ENCODE results near the gene AP2A2. TPM values are rescaled to one million over a fixed set of nuclear protein-coding genes. Genes with fewer than 3 reads are reported as not detected.

Gene AP2A2
- total RNA-seq, 1 experiment from 2014 or later, result 42.6 TPM

DNA sequence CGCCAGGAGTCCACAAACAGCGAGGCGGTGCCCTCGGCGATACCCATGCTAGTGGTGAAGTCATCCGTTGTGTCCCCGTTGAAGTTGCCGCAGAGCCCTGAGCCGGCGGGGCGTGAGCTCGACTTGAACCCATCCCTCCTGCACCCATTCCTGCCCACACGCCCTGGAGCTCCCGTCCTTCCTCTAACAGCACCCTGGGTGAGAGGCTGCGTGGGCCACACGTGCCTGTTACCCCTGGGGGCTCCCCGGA lies 102.5 kb downstream of the AP2A2 start:
- H3K27ac ChIP-seq, result no peak overlapping the region
- no peak for DNase-seq
- no peaks in the 10 kb centered on the region for H3K27me3 ChIP-seq
- H3K36me3 ChIP-seq, result no peaks in the 10 kb centered on the region
- no peaks in the 10 kb centered on the region for H3K4me1 ChIP-seq
- no peaks in the 10 kb centered on the region for H3K9me3 ChIP-seq (replicated peaks)
- no peak overlapping the region for H3K4me3 ChIP-seq

DNA sequence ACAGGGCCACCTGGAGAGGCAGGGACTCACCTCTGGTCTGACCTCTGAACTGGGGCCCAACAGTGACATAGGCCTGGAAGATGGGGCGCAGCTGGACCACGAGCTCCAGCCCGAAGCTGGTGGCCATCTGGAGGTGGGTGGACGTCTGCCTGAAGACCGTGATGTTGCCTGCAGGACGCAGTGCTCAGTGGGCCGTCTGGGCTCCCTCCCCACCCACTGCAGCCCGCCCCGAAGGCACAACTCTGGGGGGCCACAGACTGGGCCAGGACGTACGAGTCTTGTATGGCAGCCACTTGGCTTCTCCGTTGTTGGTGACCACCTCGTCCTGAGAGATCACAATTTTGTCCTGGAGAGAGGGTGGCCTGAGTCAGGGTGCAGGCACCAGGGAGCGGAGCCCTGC lies 102.9 kb downstream of the AP2A2 start:
- H3K27ac ChIP-seq, result no peak overlapping the region
- no peak for DNase-seq
- no peak overlapping the region for H3K4me3 ChIP-seq
- H3K9me3 ChIP-seq (replicated peaks), result no peaks in the 10 kb centered on the region
- no peaks in the 10 kb centered on the region for H3K27me3 ChIP-seq
- no peaks in the 10 kb centered on the region for H3K4me1 ChIP-seq
- no peaks in the 10 kb centered on the region for H3K36me3 ChIP-seq

GRCh38 chr11:1029051-1029450 lies 103.4 kb downstream of the AP2A2 start:
- H3K36me3 ChIP-seq, result no peaks in the 10 kb centered on the region

GRCh38 chr11:1029654-1030053 lies 104.0 kb downstream of the AP2A2 start:
- Histone ChIP-seq H3K4me3 (no peak overlapping the region), H3K27me3 (no peaks in the 10 kb centered on the region), H3K36me3 (no peaks in the 10 kb centered on the region), H3K9me3 (replicated peaks) (no peaks in the 10 kb centered on the region), H3K4me1 (no peaks in the 10 kb centered on the region), H3K27ac (no peak overlapping the region)
- no peak for DNase-seq

More at GRCh38 chr11:1029051-1029450, 103.4 kb downstream of the AP2A2 start:
- Histone ChIP-seq H3K4me3 (no peak overlapping the region), H3K4me1 (no peaks in the 10 kb centered on the region), H3K9me3 (replicated peaks) (no peaks in the 10 kb centered on the region), H3K27ac (no peak overlapping the region), H3K27me3 (no peaks in the 10 kb centered on the region)
- DNase-seq, result no peak

GRCh38 chr11:1030086-1030485 lies 104.4 kb downstream of the AP2A2 start:
- Histone ChIP-seq H3K27ac (no peak overlapping the region), H3K9me3 (replicated peaks) (no peaks in the 10 kb centered on the region), H3K4me3 (no peak overlapping the region), H3K27me3 (no peaks in the 10 kb centered on the region), H3K36me3 (no peaks in the 10 kb centered on the region), H3K4me1 (no peaks in the 10 kb centered on the region)
- DNase-seq, result no peak

DNA sequence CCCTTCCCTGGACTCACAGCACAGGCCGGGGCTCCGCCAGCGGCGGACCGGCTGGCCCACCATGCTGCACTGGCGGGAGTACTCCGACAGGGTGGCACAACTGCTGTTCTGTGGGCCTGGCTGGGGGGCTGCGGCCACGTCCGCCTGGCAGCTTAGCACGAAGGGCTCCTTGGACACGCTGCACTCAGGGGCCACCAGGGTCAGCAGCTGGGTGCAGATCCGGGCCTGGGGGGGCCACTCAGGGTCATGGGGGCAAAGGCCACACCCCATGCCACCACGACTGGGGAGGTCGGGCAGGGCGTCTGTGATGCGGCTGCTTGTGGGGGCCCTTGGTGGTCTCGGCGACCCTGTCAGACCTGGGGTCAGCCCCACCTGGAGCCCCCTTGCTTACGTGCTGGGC lies 104.9 kb downstream of the AP2A2 start:
- no peaks in the 10 kb centered on the region for H3K36me3 ChIP-seq
- H3K4me3 ChIP-seq, result no peak overlapping the region
- H3K9me3 ChIP-seq (replicated peaks), result no peaks in the 10 kb centered on the region
- no peak overlapping the region for H3K27ac ChIP-seq
- no peak for DNase-seq
- no peaks in the 10 kb centered on the region for H3K4me1 ChIP-seq
- H3K27me3 ChIP-seq, result no peaks in the 10 kb centered on the region

GRCh38 chr11:1031121-1031899 lies 105.6 kb downstream of the AP2A2 start:
- H3K4me3 ChIP-seq, result no peak overlapping the region
- no peaks in the 10 kb centered on the region for H3K36me3 ChIP-seq
- no peak for DNase-seq
- no peaks in the 10 kb centered on the region for H3K27me3 ChIP-seq
- H3K27ac ChIP-seq, result no peak overlapping the region
- no peaks in the 10 kb centered on the region for H3K9me3 ChIP-seq (replicated peaks)
- no peaks in the 10 kb centered on the region for H3K4me1 ChIP-seq

- Histone ChIP-seq H3K4me3 (no peak overlapping the region), H3K9me3 (replicated peaks) (no peaks in the 10 kb centered on the region), H3K4me1 (no peaks in the 10 kb centered on the region), H3K36me3 (no peaks in the 10 kb centered on the region), H3K27ac (no peak overlapping the region), H3K27me3 (peaks cover 5% of the 10 kb centered on the region; the same call in 1 of the 2 replicates)
- no peak for DNase-seq
Observed at GRCh38 chr11:1032310-1032891, 106.7 kb downstream of the AP2A2 start.

- Histone ChIP-seq H3K9me3 (replicated peaks) (no peaks in the 10 kb centered on the region), H3K4me3 (no peak overlapping the region), H3K27me3 (peaks cover 7% of the 10 kb centered on the region; the same call in 1 of the 2 replicates), H3K27ac (no peak overlapping the region), H3K36me3 (no peaks in the 10 kb centered on the region), H3K4me1 (no peaks in the 10 kb centered on the region)
- no peak for DNase-seq
Observed at GRCh38 chr11:1033016-1033798, 107.5 kb downstream of the AP2A2 start.

DNA sequence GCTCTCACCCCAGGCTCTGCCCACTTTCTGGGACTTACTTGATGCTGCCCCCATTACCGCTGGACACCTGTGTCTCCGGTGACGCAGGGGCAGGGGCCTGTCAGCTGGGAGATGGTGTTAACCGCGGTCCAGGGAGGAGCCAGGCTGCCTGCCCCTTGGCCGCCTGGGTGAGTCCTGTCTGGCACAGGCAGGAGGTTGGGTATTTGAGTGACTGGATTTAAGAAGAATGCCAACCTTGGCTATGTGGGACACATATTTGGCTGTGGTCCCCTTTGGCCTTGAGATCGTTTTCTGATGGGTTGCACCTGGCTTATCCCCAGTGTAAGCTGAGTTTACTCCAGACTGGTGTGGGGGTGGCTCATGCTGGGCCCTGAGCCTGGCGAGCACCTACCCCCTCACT lies 108.3 kb downstream of the AP2A2 start:
- H3K4me1 ChIP-seq, result no peaks in the 10 kb centered on the region
- H3K9me3 ChIP-seq (replicated peaks), result no peaks in the 10 kb centered on the region
- H3K4me3 ChIP-seq, result no peak overlapping the region
- H3K27ac ChIP-seq, result no peak overlapping the region
- DNase-seq, result no peak
- no peaks in the 10 kb centered on the region for H3K36me3 ChIP-seq
- peaks cover 7% of the 10 kb centered on the region; the same call in 1 of the 2 replicates for H3K27me3 ChIP-seq

GRCh38 chr11:1034456-1035295 lies 109.0 kb downstream of the AP2A2 start:
- Histone ChIP-seq H3K36me3 (no peaks in the 10 kb centered on the region), H3K27ac (no peak overlapping the region), H3K4me3 (no peak overlapping the region), H3K9me3 (replicated peaks) (no peaks in the 10 kb centered on the region), H3K4me1 (peaks cover under 1% of the 10 kb centered on the region; the same call in 1 of the 2 replicates), H3K27me3 (peaks cover 7% of the 10 kb centered on the region; the same call in 1 of the 2 replicates)
- no peak for DNase-seq

DNA sequence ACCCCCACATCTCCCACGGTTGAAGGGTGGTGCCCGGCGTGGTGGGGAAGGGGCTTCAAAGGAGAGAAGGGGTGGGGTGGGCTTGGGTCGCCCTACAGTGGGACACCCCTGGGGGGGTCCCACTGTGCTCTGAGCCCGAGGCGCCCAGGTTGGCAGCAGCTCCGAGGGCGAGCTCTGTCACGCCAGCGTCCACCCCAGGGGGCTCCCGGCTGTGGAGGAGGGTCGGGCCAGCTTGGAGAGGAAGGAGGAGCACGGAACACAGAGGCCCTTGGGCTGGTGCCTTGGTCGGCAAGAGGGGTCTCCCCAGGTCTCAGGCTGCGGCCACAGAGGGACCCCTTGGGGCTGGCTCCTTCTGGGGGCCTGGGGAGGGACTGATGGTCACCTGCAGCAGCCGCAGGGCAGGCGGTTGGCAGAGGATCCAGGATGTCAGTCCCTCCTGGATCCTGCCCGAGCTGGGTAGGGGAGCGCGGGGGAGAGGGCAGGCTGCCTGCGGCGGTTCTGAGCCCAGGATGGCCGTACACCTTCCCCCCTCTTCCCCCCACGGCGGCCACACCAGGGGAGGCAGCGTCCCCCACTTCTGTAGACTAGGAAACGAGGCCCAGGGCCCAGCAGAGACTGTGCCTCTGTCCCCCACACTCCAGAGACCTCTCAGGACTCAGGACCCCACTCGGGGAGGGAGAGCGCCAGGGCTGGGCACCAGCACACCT lies 110.1 kb downstream of the AP2A2 start:
- Histone ChIP-seq H3K27ac (no peak overlapping the region), H3K9me3 (replicated peaks) (no peaks in the 10 kb centered on the region), H3K4me3 (no peak overlapping the region), H3K27me3 (peaks cover 7% of the 10 kb centered on the region; the same call in 1 of the 2 replicates), H3K4me1 (peaks cover 11% of the 10 kb centered on the region), H3K36me3 (no peaks in the 10 kb centered on the region)
- no peak for DNase-seq

- no peaks in the 10 kb centered on the region for H3K9me3 ChIP-seq (replicated peaks)
- no peaks in the 10 kb centered on the region for H3K36me3 ChIP-seq
- H3K27me3 ChIP-seq, result peaks cover 8% of the 10 kb centered on the region; the same call in 1 of the 2 replicates
- H3K4me3 ChIP-seq, result no peak within 1 kb of the TSS
- H3K27ac ChIP-seq, result no peak within 1 kb of the TSS
- no peak for DNase-seq
- peaks cover 11% of the 10 kb centered on the region for H3K4me1 ChIP-seq
Observed at GRCh38 chr11:1036303-1036923, 110.7 kb downstream of the AP2A2 start, which contains the start of gene MUC6. Gene MUC6 (minus strand): TSS chr11:1036718. CDS start chr11:1036655, 63 bp downstream.

GRCh38 chr11:1036931-1037330 lies 111.3 kb downstream of the AP2A2 start:
- no peaks in the 10 kb centered on the region for H3K9me3 ChIP-seq (replicated peaks)
- peaks cover 13% of the 10 kb centered on the region; the same call in 1 of the 2 replicates for H3K27me3 ChIP-seq
- no peak overlapping the region for H3K4me3 ChIP-seq
- H3K27ac ChIP-seq, result no peak overlapping the region
- peaks cover 11% of the 10 kb centered on the region for H3K4me1 ChIP-seq
- no peaks in the 10 kb centered on the region for H3K36me3 ChIP-seq
- DNase-seq, result no peak

All from SJCRH30 (cell line).